Retina (tissue), 1 donor: ENCODE measurements around the gene ECHS1.
"Not testable (repeated sequence)": the region's sequence is repeated elsewhere in the genome, so short reads cannot be mapped to it uniquely, and the experiment has no call there.

ENCODE experiments used
- DNase-seq: peaks from one replicate; pipeline ENCODE4 v3.0.0-alpha.2; 2016

Gene ECHS1

GRCh38 chr10:133337370-133337725 lies 35.8 kb downstream of the ECHS1 start:
- no peak for DNase-seq

- DNase-seq, result peak; percentile 82
Measured at GRCh38 chr10:133336577-133337369, 36.4 kb downstream of the ECHS1 start, which contains the start of gene CALY. Gene CALY, minus strand, starts transcription at chr10:133336896. Its CDS starts 7,907 bp downstream, at chr10:133328989.

DNA sequence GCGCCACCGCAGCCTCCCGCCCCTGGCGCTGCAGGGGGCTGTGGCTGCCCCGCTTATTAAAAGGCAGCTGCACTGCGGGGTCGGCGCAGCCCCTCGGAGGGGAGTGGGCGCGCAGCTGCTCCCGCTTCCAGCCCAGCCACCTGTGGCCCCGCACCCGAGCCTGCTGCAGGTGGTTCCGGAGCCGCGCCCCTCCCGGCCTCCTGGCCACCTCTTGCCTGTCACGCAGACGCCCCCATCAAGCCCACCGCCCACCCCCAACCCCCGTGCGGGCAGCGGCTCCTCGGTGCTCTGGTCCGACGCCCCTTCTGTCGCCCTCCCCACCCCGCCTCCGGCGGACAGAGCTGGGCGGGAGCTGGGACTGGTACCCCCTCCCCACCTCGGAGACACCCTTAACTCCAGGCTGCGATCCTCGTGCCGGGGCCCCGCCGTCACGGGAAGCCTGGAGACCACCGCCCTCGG lies 37.0 kb downstream of the ECHS1 start:
- DNase-seq, result no peak

- peak; percentile 78 for DNase-seq
Measured at GRCh38 chr10:133335246-133336117, 37.7 kb downstream of the ECHS1 start.

- DNase-seq, result no peak
Measured at GRCh38 chr10:133334503-133335245, 38.5 kb downstream of the ECHS1 start.

GRCh38 chr10:133332936-133333699 lies 40.0 kb downstream of the ECHS1 start:
- DNase-seq, result no peak

GRCh38 chr10:133329491-133330202 lies 43.5 kb downstream of the ECHS1 start:
- peak; percentile 92 for DNase-seq

DNA sequence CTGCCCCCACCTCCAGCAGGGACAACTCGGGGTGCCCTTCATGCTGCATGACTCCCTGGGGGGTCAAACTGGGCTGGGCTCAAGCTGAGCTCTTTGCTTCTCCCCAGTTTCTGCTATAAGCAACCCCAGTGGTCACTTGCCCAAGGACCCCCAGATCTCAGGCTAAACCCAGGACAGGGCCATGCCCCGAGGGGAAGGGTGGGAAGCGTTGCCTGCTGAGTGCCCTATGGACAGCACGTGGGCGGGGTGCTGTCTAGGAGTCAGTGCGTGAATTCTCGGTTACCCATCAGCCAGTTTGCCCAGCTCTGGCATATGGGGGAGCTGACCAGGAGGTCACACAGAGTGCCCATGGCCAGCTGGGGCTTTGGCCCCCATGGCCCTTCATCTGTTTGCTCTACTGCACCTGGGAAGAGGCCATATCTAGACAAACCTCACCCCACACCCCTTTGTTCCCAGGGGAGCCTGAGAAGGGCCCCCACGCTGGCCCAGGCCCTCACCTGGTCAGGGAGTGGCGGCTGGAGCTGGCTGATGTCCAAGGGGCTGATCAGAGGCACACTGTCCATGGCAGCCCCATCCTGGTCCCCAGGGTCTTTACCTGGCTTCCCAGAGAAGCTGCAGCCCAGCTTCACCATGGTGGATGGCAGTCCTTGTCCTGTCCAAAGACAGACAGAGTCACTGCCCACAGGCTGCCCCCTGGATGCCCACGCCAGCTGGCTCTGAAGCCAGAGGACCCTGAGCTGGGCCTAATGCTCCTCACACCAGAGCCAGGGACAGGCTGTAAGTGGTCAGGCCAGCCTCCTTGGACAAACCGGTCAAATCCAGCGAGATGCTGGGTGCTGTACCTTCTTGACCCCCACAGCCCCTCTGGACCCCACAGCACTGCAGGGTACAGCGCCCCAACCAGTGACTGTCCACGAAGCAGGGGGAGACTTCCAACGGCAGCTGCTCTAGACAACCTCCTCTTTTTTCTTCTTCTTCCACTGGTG lies 44.5 kb downstream of the ECHS1 start:
- no peak for DNase-seq

GRCh38 chr10:133327651-133328357 lies 45.4 kb downstream of the ECHS1 start:
- no peak for DNase-seq

- no peak for DNase-seq
Measured at GRCh38 chr10:133326745-133327650, 46.2 kb downstream of the ECHS1 start.

DNA sequence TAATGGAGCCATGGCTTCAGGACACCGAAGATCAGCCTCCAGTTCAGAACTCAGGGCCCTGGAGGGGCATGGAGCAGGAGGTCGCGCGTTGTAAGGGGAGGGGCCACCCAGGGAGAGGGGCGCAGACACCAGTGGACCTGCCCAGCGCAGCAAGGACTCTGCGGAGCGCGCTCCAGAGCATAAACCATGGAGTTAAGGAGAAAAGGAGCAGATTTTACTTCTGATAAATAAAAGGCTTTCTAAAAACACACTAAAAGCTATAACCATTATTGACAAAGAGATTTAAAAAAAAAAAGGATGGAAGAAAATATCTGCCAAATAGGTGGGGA lies 47.0 kb downstream of the ECHS1 start:
- no peak for DNase-seq

DNA sequence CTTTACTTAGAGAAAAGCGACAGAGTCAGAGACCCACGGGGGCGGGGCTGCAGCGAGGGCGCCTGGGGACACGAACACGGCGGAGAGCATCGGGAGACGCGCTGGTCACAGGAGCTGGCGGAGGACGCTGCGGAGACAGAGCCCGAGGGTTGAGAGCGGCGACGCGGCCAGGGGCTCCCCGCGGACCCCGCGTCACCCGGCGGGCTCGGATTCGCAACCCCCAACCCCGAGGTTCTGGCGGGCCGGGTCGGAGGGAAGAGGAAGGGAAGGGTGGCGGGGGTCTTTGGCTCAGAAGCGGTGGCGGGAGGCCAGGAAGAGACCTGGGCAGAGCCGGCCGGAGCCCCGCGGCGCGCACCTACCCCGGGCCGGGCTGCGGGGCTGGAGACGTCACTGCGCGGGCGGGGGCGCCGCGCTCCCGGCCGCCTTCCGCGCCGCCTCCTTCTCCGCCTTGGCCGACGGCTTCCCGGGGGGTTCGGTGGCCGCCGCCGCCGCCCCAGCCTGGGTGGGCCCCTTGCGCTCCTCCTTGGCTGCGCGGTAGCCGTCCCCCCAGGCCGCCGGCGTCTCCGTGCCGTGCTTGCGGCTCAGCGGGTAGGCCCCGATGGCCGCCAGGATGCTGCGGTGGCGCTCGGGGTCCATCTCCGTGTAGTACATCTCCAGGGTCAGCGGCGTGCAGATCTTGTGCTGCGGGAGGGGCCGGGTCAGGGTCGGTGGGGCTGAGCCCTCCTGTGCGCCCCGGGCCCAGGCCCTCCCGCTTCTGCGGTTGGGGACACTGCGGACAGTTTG lies 47.5 kb downstream of the ECHS1 start:
- DNase-seq, result peak; percentile 69

DNA sequence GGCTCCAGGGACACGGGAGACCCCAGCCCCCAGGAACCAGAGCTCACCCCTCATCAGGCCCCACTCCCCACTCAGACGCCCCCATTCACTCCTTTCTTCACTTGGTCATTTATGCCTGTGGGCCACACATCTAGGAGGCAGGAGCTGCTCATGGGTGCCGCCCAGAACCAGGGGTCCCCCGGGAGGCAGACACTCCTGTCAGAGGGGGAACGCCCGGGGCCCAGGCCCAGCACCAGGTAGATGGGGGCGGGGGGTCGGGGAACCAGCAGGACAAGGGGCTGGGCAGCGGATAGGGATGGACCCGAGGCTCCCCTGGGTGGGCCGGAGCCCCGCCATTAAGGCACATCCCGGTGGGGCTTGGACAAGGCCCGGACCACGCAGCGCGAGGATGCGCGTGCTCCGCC lies 48.3 kb downstream of the ECHS1 start:
- DNase-seq, result peak; percentile 47

GRCh38 chr10:133324198-133324792 lies 48.9 kb downstream of the ECHS1 start:
- DNase-seq, result peak; percentile 50

DNA sequence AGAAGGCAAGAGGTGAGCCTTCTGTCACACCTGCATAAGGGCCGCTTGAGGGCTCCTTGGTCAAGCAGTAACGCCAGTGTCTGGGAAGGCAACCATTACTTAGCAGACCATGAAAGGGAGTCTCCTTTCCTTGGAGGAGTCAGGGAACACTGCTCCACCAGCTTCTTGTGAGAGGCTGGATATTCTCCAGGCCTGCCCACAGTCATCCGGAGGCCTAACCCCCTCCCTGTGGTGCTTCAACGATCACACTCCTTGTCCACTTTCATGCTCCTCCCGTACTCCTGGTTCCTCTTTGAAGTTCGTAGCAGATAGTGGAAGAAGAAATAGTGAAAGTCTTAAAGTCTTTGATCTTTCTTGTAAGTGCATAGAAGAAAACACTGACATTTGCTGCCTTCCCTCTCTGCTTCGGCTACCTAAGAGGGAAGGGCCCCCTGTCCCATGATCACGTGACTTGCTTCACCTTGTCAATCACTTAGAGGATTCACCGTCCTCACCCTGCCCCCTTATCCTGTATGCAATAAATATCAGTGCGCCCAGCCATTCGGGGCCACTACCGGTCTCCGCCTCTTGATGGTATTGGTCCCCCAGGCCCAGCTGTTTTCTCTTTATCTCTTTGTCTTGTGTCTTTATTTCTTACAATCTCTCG lies 51.0 kb downstream of the ECHS1 start:
- not testable (repeated sequence) for DNase-seq

DNA sequence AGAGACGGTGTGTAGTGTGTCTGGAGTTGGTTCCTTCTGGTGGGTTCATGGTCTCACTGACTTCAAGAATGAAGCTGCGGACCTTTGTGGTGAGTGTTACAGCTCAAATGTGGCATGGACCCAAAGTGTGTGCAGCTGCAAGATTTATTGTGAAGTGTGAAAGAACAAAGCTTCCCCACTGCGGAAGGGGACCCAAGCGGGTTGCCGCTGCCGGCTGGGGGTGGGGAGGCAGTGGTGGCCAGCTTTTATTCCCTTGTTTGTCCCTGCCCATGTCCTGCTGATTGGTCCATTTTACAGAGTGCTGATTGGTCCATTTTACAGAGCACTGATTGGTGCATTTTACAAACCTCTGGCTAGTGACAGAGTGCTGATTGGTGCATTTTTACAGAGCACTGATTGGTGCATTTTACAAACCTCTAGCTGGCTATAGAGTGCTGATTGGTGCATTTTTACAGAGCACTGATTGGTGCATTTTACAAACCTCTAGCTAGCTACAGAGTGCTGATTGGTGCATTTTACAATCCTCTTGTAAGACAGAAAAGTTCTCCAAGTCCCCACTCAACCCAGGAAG lies 52.2 kb downstream of the ECHS1 start:
- DNase-seq, result not testable (repeated sequence)
